K562 (cell line): ENCODE results near the gene TRIM44. TPM values are rescaled to one million over a fixed set of nuclear protein-coding genes. Genes with fewer than 3 reads are reported as not detected.

Source experiments
- CBX5 ChIP-seq: IDR thresholded peaks from 2 replicates; pipeline ENCODE4 v1.6.1; 2014; ENCODE audit warnings: low read depth, borderline replicate concordance
- ETV6 ChIP-seq, 3 experiments: fragments of 150-350 bp in 1 of 3; sonication (generic) in 1 of 3; formaldehyde crosslinking in 1 of 3; IDR thresholded peaks; 2 replicates each; pipeline versions ENCODE4 v1.6.1 to v1.8.0; 2014 to 2022; ENCODE audit warnings: borderline replicate concordance in 2 of 3, low read depth in 2 of 3, antibody characterized with exemption in 1 of 3, low read length in 1 of 3, mild to moderate bottlenecking in 1 of 3, missing genetic modification reagents in 1 of 3
- MBD2 ChIP-seq: sonication (generic); IDR thresholded peaks from 2 replicates; pipeline ENCODE4 v1.6.1; 2016; ENCODE audit warnings: low read depth, borderline replicate concordance
- RAD51 ChIP-seq: fragments of 450-650 bp; IDR thresholded peaks from 2 replicates; pipeline ENCODE4 v1.7.1; 2016; ENCODE audit warnings: low read depth, mild to moderate bottlenecking, borderline replicate concordance
- RREB1 ChIP-seq: fragments of 250-450 bp; sonication (Bioruptor Pico); IDR thresholded peaks from 2 replicates; pipeline ENCODE4 v1.4.0; 2020
- polyA plus RNA-seq, 8 experiments: library from polyadenylated mRNA; depleted of rRNA in 4 of 8; stranded (reverse) in 5 of 8; unstranded in 3 of 8; fragments of >200 nt; fragmentation: Nextera tagmentation in 2 of 8; fragmentation: Illumina TruSeq in 1 of 8; extraction: Ambion mirVana in 2 of 8; extraction: Trizol in 1 of 8; gene quantifications; 2 replicates each; pipeline versions ENCODE4 v1.2.1 to v1.2.3, GENCODE V29; 2011 to 2014; ENCODE audit warnings: inconsistent platforms in 1 of 8, missing spikeins in 1 of 8
- total RNA-seq, 7 experiments: library from RNA; depleted of rRNA in 6 of 7; stranded (reverse); fragments of >200 nt in 6 of 7; fragmentation: Illumina TruSeq in 2 of 7; extraction: Trizol in 2 of 7; gene quantifications; 2 replicates each; pipeline versions ENCODE4 v1.2.1 to v1.2.3, GENCODE V29; 2011 to 2021; ENCODE audit warnings: low replicate concordance in 1 of 7

TRIM44 gene
- total and polyA plus RNA-seq, 9 of the 15 experiments (the other 6 are each of a cell fraction or from before 2014, with no cell fraction given): 8.3 to 105 (median 37.2) TPM

- no peak for TF ChIP-seq RREB1
- no peak for TF ChIP-seq RAD51
- TF ChIP-seq CBX5: no peak
- no peak for TF ChIP-seq ETV6 (IDR thresholded peaks at IDR 0.05; ENCODE audit: borderline replicate concordance in 1 of 2, low read depth in 2 of 2, low read length in 1 of 2)
- no peak for TF ChIP-seq ETV6 (CRISPR knock-in tag; IDR thresholded peaks at IDR 0.05; ENCODE audit: borderline replicate concordance)
- TF ChIP-seq MBD2: no peak
Observed at GRCh38 chr11:35825386-35825785, 162.8 kb downstream of the TRIM44 start (continued).
